ENCODE measurements around the gene LDHB.

DNA sequence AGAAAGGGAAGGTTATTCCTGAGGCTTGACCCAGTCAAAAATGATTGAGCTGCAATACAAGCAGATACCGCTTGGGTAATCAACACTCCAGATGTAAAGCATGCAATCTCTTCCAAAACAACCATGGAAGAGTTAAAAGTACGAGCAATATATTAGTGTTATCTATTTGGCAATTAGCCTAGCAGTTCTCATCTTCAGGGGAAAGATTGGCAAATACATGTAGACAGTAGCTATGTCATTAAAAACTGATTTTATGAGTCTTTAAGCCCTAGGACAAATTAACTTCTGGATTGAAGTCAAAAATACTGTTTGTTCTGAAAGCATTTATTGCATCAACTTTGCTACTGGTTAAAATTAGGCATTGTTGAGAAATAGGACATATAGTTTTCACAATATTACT is 43.7 kb downstream of the LDHB start:
- TF ChIP-seq, protein P1, sequence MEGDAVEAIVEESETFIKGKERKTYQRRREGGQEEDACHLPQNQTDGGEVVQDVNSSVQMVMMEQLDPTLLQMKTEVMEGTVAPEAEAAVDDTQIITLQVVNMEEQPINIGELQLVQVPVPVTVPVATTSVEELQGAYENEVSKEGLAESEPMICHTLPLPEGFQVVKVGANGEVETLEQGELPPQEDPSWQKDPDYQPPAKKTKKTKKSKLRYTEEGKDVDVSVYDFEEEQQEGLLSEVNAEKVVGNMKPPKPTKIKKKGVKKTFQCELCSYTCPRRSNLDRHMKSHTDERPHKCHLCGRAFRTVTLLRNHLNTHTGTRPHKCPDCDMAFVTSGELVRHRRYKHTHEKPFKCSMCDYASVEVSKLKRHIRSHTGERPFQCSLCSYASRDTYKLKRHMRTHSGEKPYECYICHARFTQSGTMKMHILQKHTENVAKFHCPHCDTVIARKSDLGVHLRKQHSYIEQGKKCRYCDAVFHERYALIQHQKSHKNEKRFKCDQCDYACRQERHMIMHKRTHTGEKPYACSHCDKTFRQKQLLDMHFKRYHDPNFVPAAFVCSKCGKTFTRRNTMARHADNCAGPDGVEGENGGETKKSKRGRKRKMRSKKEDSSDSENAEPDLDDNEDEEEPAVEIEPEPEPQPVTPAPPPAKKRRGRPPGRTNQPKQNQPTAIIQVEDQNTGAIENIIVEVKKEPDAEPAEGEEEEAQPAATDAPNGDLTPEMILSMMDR (IDR thresholded peaks at IDR 0.05; ENCODE audit: insufficient read depth, low read depth, low read length): no peak
- no peak for TF ChIP-seq EZH2 (IDR thresholded peaks at IDR 0.05; ENCODE audit: insufficient read depth, low read length)

All from astrocyte (in vitro differentiated cells and primary cell).